Measurements from ENCODE around the gene SBK3.

DNA sequence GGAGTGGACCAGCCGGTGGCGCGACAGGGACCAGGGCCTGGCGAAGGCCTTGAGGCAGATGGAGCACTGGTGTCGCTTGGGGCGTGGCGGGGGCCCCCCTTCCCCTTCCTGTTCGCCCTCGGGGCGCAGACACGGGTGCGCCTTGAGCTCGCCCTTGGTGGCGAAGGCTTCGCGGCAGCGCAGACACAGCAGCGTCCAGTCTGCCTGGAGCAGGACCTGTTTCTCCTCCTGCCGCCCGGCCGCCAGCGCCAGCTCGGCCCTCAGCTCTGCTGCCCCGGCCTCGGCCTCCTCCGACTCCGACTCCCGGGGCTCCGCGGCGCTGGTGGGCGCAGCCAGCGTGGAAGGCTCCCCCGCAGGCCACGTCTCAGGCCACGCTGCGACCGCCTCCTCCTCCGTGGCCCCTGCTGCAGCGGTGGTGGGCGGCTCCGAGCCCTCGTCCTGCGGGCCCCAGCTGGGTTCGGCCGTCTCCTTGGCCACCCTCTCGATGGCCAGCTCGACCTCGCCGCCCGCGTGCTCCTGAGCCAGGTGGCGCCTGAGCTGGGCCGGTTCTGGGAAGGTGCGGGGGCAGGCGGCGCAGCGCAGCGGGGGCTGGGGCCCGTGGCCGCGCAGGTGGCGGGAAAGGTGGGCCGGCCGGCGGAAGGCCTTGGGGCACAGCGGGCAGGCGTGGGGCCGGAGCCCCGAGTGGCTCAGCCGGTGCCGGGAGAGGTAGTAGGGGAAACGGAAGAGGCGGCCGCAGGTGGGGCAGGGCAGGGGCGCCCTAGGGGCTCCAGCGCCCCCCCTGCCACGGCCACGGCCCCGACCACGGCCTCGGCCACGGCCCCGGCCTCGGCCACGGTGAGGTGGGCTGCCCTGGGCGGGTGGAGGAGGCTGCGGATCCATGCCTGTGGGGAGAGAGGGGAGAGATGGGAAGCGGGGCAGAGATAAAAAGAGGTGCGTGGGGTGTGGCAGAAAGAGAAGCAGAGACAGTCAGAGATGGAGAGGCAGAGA, 33.7 kb upstream of the SBK3 start:
- TF ChIP-seq, protein P1, sequence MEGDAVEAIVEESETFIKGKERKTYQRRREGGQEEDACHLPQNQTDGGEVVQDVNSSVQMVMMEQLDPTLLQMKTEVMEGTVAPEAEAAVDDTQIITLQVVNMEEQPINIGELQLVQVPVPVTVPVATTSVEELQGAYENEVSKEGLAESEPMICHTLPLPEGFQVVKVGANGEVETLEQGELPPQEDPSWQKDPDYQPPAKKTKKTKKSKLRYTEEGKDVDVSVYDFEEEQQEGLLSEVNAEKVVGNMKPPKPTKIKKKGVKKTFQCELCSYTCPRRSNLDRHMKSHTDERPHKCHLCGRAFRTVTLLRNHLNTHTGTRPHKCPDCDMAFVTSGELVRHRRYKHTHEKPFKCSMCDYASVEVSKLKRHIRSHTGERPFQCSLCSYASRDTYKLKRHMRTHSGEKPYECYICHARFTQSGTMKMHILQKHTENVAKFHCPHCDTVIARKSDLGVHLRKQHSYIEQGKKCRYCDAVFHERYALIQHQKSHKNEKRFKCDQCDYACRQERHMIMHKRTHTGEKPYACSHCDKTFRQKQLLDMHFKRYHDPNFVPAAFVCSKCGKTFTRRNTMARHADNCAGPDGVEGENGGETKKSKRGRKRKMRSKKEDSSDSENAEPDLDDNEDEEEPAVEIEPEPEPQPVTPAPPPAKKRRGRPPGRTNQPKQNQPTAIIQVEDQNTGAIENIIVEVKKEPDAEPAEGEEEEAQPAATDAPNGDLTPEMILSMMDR (IDR thresholded peaks at IDR 0.05; ENCODE audit: low read length): no peak
- no peak for TF ChIP-seq EZH2 (optimal IDR thresholded peaks at IDR 0.05; ENCODE audit: low read depth, low read length)
